Parathyroid adenoma (tissue), 2 donors: Measurements from ENCODE around the gene POLR1H.

Experiments
- H2AFZ ChIP-seq: fragments of 300-600 bp; sonication (generic); one replicate; pipeline ENCODE4 v1.7.0; 2017; ENCODE audit warnings: antibody characterized with exemption, mild to moderate bottlenecking
- H3K27ac ChIP-seq: fragments of 300-600 bp; sonication (generic); one replicate; pipeline ENCODE4 v1.7.0; 2017
- H3K27me3 ChIP-seq: fragments of 300-600 bp; sonication (generic); one replicate; pipeline ENCODE4 v1.7.0; 2017; ENCODE audit warnings: low read length; ENCODE audit not compliant: control insufficient read depth, insufficient read depth
- H3K36me3 ChIP-seq: fragments of 300-600 bp; sonication (generic); one replicate; pipeline ENCODE4 v1.7.0; 2017; ENCODE audit warnings: low read length; ENCODE audit not compliant: control insufficient read depth, insufficient read depth
- H3K4me1 ChIP-seq: fragments of 300-600 bp; sonication (generic); one replicate; pipeline ENCODE4 v1.7.0; 2017; ENCODE audit warnings: control low read depth
- H3K4me2 ChIP-seq: fragments of 300-600 bp; sonication (generic); one replicate; pipeline ENCODE4 v1.7.0; 2017; ENCODE audit warnings: low read length
- H3K4me3 ChIP-seq: fragments of 300-600 bp; sonication (generic); one replicate; pipeline ENCODE4 v1.7.0; 2017; ENCODE audit warnings: low read depth, low read length
- H3K79me2 ChIP-seq: fragments of 300-600 bp; sonication (generic); one replicate; pipeline ENCODE4 v1.7.0; 2017; ENCODE audit warnings: control low read depth
- H3K9ac ChIP-seq: fragments of 300-600 bp; sonication (generic); one replicate; pipeline ENCODE4 v1.7.0; 2017; ENCODE audit warnings: mild to moderate bottlenecking
- H3K9me3 ChIP-seq: fragments of 300-600 bp; sonication (generic); one replicate; pipeline ENCODE4 v1.7.0; 2017; ENCODE audit warnings: low read length; ENCODE audit not compliant: control insufficient read depth
- TF ChIP-seq, protein P1 (sequence below): fragments of 300-600 bp; sonication (generic); IDR thresholded peaks from one replicate; pipeline ENCODE4 v1.7.0; 2017; ENCODE audit warnings: antibody characterized with exemption, mild to moderate bottlenecking
- donor health status: primary hyperparathyroidism.

Gene POLR1H

DNA sequence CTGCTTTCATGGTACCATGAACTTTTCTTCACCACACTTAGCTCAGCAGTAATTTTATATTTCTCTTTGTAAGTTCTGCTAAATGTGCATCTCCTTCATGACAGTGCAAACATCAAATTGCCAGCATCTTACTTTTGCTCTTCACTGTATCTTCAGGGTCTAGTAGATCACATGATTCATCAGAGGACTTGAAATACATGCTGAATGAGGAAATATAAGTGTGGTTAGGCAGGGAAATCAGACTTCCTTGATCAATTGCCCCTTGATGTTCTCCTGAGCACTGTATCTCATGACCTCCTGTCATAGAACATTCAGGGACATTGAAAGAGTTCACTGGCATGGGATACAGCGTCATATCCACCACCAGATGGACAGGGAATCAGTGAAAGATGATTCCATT lies 25.3 kb upstream of the POLR1H start:
- no peak overlapping the region for H2AFZ ChIP-seq
- no peaks in the 10 kb centered on the region for H3K9me3 ChIP-seq
- H3K27me3 ChIP-seq, result no peaks in the 10 kb centered on the region
- TF ChIP-seq, protein P1, sequence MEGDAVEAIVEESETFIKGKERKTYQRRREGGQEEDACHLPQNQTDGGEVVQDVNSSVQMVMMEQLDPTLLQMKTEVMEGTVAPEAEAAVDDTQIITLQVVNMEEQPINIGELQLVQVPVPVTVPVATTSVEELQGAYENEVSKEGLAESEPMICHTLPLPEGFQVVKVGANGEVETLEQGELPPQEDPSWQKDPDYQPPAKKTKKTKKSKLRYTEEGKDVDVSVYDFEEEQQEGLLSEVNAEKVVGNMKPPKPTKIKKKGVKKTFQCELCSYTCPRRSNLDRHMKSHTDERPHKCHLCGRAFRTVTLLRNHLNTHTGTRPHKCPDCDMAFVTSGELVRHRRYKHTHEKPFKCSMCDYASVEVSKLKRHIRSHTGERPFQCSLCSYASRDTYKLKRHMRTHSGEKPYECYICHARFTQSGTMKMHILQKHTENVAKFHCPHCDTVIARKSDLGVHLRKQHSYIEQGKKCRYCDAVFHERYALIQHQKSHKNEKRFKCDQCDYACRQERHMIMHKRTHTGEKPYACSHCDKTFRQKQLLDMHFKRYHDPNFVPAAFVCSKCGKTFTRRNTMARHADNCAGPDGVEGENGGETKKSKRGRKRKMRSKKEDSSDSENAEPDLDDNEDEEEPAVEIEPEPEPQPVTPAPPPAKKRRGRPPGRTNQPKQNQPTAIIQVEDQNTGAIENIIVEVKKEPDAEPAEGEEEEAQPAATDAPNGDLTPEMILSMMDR, result no peak
- no peak overlapping the region for H3K4me2 ChIP-seq
- H3K4me3 ChIP-seq, result no peak overlapping the region
- H3K27ac ChIP-seq, result no peak overlapping the region
- H3K4me1 ChIP-seq, result no peaks in the 10 kb centered on the region
- H3K79me2 ChIP-seq, result peaks cover 2% of the 10 kb centered on the region
- no peak overlapping the region for H3K9ac ChIP-seq
- no peaks in the 10 kb centered on the region for H3K36me3 ChIP-seq

DNA sequence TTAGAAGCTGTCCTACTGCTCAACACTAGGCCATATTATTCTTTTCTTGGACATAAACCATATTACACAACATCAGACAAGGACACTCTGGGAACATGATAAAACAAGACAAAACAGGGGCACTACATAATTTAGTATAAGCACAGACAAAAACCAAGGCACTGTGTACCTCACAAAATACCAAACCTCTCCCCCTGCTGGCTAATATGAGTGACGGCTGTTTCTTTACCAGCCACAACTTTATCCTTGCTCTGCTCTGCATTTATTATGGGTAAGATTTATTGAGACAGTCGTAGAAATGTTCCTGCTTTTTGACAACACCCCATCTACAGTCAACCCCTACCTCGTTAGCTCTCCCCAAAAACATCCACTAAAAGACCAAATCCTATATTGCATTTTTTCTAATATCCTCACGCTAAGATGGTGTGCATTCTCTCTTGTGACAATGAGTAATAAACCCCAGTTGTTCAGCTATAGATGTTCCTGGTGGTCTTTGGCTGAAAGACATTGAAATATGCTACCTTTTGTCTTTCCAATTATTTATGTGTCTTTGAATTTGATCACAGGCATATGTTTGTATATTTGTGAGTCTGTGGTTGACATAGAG lies 23.8 kb upstream of the POLR1H start:
- H3K79me2 ChIP-seq, result peaks cover 2% of the 10 kb centered on the region
- no peaks in the 10 kb centered on the region for H3K9me3 ChIP-seq
- H2AFZ ChIP-seq, result no peak overlapping the region
- TF ChIP-seq, protein P1, result peak; percentile 34
- no peak overlapping the region for H3K27ac ChIP-seq
- H3K27me3 ChIP-seq, result no peaks in the 10 kb centered on the region
- peaks cover under 1% of the 10 kb centered on the region for H3K4me1 ChIP-seq
- H3K36me3 ChIP-seq, result no peaks in the 10 kb centered on the region
- H3K9ac ChIP-seq, result no peak overlapping the region
- H3K4me2 ChIP-seq, result no peak overlapping the region
- H3K4me3 ChIP-seq, result no peak overlapping the region

DNA sequence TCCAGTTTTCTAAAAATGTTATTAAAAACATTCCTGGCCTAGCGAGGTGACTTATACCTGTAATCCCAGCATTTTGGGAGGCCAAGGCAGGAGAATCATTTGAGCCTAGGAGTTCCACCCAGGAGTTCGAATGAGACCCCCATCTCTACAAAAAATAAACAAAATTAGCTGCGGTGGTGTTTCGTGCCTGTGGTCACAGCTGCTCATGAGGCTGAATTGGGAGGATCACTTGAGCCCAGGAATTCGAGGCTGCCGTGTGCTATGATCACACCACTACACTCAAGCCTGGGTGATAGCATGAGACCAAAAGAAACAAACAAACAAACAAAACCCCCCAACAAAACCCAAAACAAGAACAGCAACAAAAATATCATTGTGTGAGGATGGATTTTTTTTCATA lies 19.8 kb upstream of the POLR1H start:
- H2AFZ ChIP-seq, result no peak overlapping the region
- H3K36me3 ChIP-seq, result no peaks in the 10 kb centered on the region
- H3K27me3 ChIP-seq, result no peaks in the 10 kb centered on the region
- no peak overlapping the region for H3K9ac ChIP-seq
- no peaks in the 10 kb centered on the region for H3K9me3 ChIP-seq
- H3K27ac ChIP-seq, result no peak overlapping the region
- no peak overlapping the region for H3K4me3 ChIP-seq
- H3K79me2 ChIP-seq, result peaks cover 6% of the 10 kb centered on the region
- no peak overlapping the region for H3K4me2 ChIP-seq
- peaks cover 5% of the 10 kb centered on the region for H3K4me1 ChIP-seq
- TF ChIP-seq, protein P1, result no peak

DNA sequence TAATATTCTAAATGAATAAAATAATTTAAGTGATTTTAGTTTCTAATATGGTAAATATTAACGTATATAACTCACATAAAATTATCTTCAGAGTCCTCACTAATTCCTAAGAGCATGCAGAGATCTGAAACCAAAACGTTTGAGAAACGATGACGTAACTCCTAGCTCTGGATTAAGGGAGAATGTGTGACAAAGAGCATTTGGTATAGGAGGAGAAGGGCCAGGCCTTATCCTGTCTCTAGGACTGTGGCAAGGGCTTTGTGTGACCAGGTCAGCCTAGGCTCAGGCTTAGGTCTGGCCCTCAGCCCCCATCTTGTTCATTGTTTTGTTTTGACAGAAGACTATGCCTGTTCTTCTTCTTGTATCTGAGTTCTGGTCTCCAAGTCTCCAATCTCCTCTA lies 19.2 kb upstream of the POLR1H start:
- Histone ChIP-seq H3K9ac (no peak overlapping the region), H3K27ac (no peak overlapping the region), H3K36me3 (no peaks in the 10 kb centered on the region), H3K4me1 (peaks cover 5% of the 10 kb centered on the region), H2AFZ (no peak overlapping the region), H3K4me2 (no peak overlapping the region), H3K79me2 (peaks cover 9% of the 10 kb centered on the region), H3K9me3 (no peaks in the 10 kb centered on the region), H3K4me3 (no peak overlapping the region), H3K27me3 (no peaks in the 10 kb centered on the region)
- TF ChIP-seq, protein P1, result no peak

DNA sequence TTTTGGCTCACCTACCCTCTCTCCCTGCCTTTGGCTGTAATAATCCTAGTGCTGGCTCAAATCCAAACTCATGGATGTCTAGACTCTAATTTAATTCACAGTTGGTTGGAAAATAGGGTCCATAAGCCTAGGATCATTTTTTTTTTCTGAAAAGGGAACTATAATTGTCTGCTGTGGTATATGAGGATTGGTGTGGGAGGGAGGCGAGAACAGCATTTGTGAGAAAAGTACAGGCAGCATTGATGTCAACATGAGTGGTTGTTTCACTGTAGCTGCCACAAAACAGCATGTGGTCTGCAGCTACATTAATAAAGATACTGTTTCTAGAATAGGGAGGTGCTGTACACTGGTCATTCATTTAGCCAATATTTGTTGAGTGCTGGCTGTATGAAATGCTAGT lies 18.6 kb upstream of the POLR1H start:
- Histone ChIP-seq H3K27me3 (no peaks in the 10 kb centered on the region), H3K4me3 (no peak overlapping the region), H3K27ac (no peak overlapping the region), H3K9ac (no peak overlapping the region), H3K9me3 (no peaks in the 10 kb centered on the region), H2AFZ (no peak overlapping the region), H3K4me1 (peaks cover 5% of the 10 kb centered on the region), H3K36me3 (no peaks in the 10 kb centered on the region), H3K79me2 (peaks cover 9% of the 10 kb centered on the region), H3K4me2 (no peak overlapping the region)
- TF ChIP-seq, protein P1, result no peak
